GM23338 (cell line): ENCODE results near the gene PKNOX2.

Experiments used
- CREB1 ChIP-seq: fragments of 250-450 bp; sonication (Bioruptor Pico); IDR thresholded peaks from 2 replicates; pipeline ENCODE4 v1.5.0; 2020; ENCODE audit warnings: low read depth, mild to moderate bottlenecking, moderate library complexity
- CTCF ChIP-seq, 2 experiments: fragments of 200-600 bp in 1 of 2; sonication (generic) in 1 of 2; conservative IDR thresholded peaks; 2 replicates each; pipeline versions ENCODE4 v1.5.1 to v1.6.1; 2016 to 2017; ENCODE audit warnings: antibody characterized with exemption in 2 of 2, low read depth in 2 of 2, mild to moderate bottlenecking in 2 of 2, moderate library complexity in 1 of 2
- EZH2 ChIP-seq: fragments of 200-600 bp; sonication (generic); IDR thresholded peaks from one replicate; pipeline ENCODE4 v1.8.0; 2017; ENCODE audit warnings: antibody characterized with exemption, mild to moderate bottlenecking, low read depth; ENCODE audit not compliant: unreplicated experiment
- EZH2phosphoT487 ChIP-seq: fragments of 200-600 bp; sonication (generic); IDR thresholded peaks from one replicate; pipeline ENCODE4 v1.8.1; 2018; ENCODE audit warnings: antibody characterized with exemption; ENCODE audit not compliant: unreplicated experiment
- POLR2AphosphoS5 ChIP-seq: IDR thresholded peaks from 2 replicates; pipeline ENCODE4 v1.6.1; 2016; ENCODE audit warnings: antibody characterized with exemption, low read depth
- REST ChIP-seq: IDR thresholded peaks from one replicate; pipeline ENCODE4 v1.6.1; 2018; ENCODE audit warnings: antibody characterized with exemption; ENCODE audit not compliant: unreplicated experiment

GRCh38 chr11:125293596-125293995, 129.0 kb downstream of the PKNOX2 start:
- no peak for TF ChIP-seq CTCF (conservative IDR thresholded peaks at IDR 0.05; ENCODE audit: low read depth in 2 of 2)
- no peak for TF ChIP-seq POLR2AphosphoS5
- TF ChIP-seq REST: no peak
- TF ChIP-seq EZH2: no peak
- TF ChIP-seq EZH2phosphoT487: no peak
- TF ChIP-seq CREB1: no peak
